Fibroblast of the aortic adventitia (primary cell): ENCODE data around the gene ITPRIP. TPM values are rescaled to one million over a fixed set of nuclear protein-coding genes. Genes with fewer than 3 reads are reported as not detected.

ENCODE experiments used
- DNase-seq: peaks from one replicate; pipeline ENCODE4 v3.0.0-alpha.2; 2010; ENCODE audit warnings: low read depth
- H3K4me3 ChIP-seq: 2 replicates; pipeline ENCODE4 v1.5.1; 2011; ENCODE audit warnings: low read depth, mild to moderate bottlenecking, control low read depth, low read length, moderate library complexity
- CTCF ChIP-seq: IDR thresholded peaks from 2 replicates; pipeline ENCODE4 v1.5.1; 2011; ENCODE audit warnings: mild to moderate bottlenecking, low read length, control low read depth, inconsistent platforms; ENCODE audit not compliant: insufficient read depth
- total RNA-seq: library from RNA; depleted of rRNA; stranded (reverse); fragments of >200 nt; gene quantifications from 2 replicates; pipeline ENCODE4 v1.2.3, GENCODE V29; 2012; ENCODE audit warnings: low replicate concordance

ITPRIP gene
- total RNA-seq, 1 donor, result 15.7 TPM

DNA sequence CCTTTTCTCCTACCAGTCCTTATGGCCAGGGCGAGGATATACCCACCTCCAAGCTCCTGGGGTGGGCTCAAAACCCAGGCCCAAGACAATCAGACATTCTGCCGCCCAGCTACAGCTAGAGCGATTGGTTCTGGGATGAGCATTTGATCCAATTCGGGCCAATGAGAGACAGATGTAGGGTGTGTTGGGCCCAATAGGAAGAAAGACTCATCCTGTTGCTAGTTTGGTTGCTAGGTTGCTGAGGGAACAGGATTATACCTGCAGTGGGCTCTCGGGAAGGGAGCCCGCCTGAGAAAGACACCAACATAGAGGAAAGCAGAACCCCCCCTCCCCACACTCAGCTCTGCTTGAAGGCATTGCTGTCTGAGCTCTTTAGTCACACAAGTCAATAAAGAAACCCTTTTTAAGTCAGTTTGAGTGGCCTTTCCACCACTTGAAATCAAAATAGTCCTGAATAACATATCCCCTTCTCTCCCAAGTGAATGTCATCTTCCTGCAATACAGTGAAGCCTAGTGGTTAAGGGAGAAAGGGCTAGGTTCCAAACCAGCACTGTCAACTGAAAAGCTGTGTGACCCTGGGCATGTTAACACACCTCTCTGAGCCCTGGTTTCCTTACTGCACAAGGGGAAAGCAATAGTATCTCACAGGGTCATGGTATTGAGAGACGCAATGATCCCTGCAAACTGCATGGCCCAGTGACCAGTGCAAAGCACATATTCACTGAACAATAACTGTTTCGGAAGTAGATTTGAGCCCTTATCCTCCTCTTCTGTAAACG is 21.8 kb downstream of the ITPRIP start:
- no peak overlapping the region for H3K4me3 ChIP-seq
- TF ChIP-seq CTCF, result no peak
- no peak for DNase-seq

DNA sequence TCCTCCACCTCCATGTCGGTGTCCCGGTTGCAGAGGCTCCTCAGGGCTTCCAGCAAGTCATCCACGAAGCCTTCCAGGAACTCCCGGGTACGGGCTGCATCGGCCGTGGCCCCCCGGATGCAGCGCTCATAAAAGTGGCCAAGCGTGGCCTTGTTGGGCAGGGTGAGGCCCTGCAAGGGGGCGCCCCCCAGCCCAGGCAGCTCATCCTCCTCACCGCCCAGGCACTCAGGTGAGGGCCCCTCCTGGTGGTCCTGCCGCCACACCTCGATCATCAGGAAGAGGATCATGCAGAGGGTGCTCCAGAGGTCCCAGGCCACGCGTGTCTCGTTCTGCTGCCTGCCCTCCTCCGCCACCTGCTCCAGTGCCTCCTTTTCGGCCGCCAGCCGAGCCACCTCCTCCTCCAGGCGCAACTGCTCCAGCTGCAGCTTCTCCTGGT is 22.8 kb downstream of the ITPRIP start:
- no peak for TF ChIP-seq CTCF
- DNase-seq, result no peak
- H3K4me3 ChIP-seq, result no peak overlapping the region

- DNase-seq, result no peak
- no peak overlapping the region for H3K4me3 ChIP-seq
- TF ChIP-seq CTCF, result no peak
Observed at GRCh38 chr10:104314591-104315485, 23.4 kb downstream of the ITPRIP start.

- no peak for DNase-seq
Observed at GRCh38 chr10:104311184-104311720, 27.0 kb downstream of the ITPRIP start.

DNA sequence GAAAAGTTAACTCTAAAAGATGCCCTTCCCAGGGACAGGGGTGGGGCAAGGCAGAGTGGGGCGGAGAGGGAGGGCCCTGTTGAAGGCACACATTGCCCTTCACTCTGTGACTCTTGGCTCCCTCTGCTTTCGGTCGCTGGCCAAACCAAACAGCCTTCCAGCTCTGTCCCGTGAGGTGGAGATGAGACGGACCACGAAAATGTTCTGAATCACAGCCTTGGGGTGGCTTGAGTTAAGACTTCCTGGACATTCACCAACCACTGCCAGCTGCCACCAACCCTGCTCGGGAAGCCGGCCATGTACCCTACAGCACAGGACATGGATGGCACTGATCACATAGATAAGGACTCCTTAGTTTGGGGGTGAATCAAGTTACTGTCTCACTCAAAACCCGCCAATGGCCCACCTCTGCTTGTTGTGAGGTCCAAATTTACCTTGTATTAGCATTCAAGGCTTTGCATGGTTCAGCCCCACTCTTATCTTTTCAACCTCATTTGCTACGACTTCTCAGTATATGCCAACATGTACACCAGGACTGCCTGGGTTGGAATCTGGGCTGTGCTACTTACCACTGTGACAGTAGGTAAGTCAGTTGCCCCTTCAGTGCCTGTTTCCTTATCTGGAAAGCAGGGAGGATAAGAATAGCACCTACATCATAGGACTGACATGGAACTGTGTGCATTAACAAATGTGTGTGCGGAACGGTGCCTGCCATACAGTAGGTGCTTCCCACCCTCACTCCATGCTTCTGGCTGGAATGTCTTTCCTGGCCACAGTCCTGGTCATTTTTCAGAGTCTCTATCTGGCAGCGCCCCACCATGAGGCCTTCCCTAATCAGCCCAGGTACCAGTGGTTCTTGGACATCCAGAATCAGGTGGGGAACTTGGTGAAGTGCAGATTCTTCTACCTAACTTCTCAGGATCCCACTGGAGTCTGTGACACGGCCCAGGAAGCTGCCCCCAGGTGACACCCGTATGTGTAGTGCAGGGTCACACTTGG is 28.0 kb downstream of the ITPRIP start:
- no peak overlapping the region for H3K4me3 ChIP-seq
- DNase-seq, result peak; percentile 88
- no peak for TF ChIP-seq CTCF

More at GRCh38 chr10:104311184-104311720, 27.0 kb downstream of the ITPRIP start:
- TF ChIP-seq CTCF, result no peak
- H3K4me3 ChIP-seq, result no peak overlapping the region

DNA sequence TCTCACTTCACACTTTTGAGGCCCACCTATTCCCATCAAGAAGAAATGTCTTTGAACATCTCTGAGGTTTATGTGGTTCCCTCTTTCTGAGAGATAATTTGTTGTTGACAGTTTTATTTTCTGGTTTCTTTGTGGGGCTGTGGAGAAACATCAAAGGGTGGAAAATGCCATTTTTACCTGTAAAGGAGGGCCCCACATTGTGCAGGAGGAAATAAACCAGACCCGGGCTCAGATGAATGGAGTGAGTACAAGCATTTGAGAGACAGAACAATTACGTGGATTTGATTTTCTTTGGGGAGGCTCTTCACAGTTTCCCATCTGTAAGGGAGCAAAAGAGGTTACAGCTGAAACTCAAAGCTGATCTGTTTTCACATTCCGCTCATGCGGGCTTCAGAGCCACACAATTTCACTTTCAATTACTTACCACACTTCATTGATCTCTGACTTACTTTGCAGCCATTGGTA is 29.8 kb downstream of the ITPRIP start:
- DNase-seq, result no peak
- TF ChIP-seq CTCF, result no peak
- H3K4me3 ChIP-seq, result no peak overlapping the region
